Retina (tissue), 1 donor: ENCODE data around the gene RS1.

Experiments
- DNase-seq: peaks from one replicate; pipeline ENCODE4 v3.0.0-alpha.2; 2016

The RS1 gene

DNA sequence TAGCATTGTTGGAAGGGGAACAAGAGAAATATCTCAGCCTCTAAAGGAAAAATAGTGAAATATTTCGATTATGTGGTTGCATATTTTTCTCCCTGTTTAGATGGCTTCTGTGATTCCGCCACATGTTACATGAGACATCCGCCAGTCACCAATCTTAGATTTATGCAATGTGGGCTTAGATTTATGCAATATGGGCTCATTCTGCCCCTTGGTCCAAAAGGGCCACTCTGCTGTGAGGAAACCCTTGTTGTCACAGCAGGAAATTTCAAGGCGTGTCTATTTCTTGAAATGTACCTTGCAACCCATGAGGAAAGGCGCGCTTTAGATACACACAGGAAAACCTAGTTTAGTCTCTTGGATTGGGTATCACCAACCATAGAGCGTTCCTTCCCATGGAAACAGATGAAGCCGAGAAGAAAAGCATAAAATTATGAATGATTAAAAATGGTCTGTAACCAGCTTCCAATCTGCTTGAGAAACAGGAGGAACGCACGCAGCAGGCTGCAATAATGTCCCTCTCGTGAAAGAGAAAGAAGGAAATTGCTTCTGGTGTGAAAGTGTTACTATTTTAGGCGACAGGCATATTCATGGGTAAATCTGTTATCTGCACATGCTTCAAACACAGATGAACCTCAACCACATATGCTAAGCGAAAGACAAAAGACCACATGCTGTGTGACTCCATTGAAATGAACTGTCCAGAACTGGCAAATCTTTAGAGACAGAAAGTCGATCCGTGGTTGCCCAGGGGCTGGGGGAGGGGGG is 3.7 kb downstream of the RS1 start:
- DNase-seq = peak; percentile 40

DNA sequence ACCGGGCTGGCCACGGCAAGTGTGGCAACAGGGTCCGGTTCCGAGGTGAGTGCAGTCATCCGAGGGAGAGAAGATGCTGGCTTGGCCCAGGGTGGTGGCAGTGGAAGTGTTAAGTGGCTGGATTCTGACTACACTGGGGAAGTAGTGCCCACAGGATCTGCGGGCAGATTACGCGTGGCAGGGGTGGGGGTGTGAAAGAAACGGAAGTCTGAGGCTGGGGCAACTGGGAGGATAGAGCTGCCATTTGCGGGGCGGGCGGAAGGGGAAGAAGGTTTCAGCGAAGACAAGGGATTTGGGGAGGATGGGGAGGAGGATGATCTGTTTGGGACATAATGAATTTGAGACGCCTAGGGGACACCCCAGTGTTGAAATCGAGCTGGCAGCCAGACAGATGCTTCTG is 5.3 kb downstream of the RS1 start:
- DNase-seq = no peak

DNA sequence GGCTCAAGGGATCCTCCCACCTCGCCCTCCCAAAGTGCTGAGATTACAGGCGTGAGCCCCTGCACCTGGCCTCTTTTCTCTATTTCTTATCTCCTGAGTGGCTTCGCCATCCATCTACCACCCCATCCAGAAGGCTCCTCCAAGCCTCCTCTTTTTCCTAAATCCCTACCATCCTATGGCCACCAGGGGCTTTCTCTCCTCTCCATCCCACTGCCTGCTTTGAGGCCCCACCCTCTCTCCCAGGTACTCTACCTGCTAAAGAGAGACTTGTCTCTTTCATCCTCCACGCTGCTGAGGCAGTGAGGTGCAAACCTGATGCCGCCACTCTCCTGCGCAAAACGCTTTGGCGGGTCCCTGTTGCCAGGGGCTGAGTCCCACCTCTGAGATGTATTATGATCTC is 7.0 kb downstream of the RS1 start:
- no peak for DNase-seq

DNA sequence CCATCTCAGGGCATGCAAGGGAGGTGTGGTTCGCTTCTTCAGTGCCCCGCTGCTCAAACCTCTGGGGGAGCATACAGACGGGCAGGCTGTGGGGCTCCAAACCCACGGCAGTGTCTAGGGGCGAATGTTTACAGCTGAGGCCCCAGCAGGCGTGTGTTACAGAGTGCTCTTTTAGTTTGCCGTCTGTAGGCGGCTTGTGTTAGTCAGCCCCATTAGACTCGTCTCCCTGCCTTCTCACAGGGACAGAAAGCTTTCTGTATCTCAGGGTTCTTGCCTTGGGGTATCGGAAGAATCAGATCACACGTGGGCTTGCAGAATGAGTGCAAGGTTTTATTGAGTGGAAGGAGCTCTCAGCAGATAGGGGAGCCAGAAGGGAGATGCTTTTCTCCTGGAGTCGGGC is 10.6 kb downstream of the RS1 start:
- no peak for DNase-seq

DNA sequence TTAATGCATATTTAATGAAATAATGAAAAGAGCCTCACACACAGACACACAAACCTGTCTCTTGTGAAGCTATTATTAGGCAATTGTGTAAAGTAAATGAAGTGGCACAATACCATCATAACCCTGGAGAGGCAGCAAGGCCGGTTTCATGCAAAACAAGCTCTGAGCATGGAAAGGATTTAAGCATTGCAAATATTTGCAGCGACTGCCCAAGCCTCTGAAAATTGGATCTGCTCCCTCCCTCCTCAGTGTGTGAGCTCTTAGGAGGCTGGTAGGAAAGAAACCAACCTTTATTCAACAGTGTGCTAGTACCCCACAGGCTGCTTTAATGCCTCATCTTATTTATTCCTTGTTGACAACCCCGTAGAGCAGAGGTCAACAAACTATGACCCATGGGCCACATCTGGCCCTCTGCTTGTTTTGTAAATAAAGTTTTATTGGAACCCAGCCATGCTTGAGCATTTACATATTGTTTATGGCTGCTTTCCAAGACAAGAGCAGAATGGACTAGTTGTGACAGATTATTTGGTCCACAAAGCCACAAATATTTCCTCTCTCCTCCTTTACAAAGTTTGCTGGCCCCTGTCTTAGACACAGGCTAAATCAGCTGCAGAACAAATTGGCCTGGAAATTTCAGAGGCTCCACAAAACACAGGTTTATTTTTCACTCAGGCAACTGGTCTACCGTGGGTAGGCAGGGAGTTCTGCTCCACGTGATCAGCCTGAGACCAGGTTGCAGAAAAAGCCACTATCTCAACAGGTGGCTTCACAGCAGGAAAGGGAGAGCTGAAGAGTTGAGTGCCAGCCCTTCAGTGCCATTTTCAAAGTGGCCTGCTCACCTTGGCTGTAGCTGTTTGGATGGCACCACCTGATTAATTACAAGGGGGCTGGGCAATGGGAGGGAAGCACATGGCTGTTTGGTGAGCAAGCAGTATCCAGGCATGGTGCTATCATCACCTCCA is 16.8 kb downstream of the RS1 start:
- no peak for DNase-seq

DNA sequence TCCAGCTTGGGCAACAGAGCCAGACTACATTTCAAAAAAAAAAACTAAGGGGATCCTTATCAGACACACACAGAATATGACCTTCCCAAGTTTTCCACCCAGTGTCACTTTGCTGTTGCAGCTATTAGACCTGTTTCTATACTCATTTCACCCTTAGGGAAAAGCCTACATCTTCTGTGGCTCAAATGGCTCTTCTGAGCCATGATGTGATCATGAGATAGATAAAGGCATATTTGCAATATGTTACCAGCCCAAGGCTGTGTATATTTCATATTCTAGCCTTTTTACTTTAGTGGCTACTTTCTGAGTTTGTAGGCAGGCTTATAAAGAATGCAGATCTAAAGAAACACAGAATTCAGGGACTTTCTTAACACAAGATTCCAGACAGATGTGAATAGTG is 19.3 kb downstream of the RS1 start:
- no peak for DNase-seq

DNA sequence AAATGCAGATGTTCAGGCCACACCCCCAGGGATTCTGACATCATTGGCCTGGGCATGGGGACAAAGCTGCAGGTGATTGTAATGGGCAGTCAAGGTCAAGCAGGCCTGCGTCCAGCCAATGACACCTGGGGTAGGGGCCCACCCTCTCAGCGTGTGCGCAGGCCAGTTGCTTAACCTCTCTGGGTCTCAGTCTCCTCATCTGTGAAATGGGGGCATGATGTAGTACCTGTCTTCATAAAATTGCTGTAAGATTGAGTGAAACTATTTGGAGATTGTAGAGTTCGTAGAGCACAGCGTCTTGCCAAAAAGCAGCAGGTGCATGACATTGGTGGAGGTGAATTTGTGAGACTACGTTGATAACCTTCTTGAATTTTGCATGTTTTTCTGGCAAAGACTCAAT is 21.2 kb downstream of the RS1 start:
- no peak for DNase-seq

DNA sequence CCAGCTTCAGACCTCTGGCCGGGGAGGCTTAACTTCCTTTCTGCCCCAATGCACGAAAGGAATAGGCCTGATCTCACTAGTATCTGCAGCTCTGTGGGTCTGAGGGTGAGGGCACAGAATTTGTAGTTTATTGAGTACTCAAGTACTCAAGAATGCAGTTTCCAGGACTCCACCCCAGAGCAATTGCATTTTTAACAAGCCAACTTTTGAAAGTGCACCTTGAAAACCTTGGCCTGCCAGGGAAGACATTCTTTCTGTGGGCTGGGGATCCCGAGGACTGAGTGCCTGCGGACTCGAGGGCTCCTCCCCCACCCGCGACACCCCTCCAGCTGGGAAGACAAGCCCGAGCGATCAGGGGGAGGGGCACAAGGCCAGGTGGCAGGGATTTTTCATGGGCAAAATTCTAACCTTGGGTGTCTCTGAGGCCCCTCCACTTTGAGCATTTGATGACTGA is 22.4 kb downstream of the RS1 start:
- DNase-seq = peak; percentile 15

DNA sequence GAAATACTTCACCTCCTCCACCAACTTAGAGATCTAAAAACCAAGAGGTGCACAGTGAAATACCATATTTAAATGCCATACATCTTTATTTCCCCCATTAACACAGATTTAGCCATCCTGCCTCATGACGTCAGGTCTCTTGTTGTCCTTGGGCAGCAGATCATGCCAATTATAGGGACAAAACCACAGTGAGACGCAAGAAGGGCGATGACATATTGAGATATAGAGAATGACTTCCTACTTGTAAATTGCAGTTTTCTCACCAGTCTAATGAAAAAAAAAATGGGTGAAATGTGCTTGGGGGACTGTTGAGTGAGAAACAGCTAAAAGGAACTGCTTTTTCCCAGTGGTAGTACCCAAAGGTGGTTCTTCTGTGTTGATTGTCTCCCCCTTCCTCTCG is 24.3 kb downstream of the RS1 start:
- no peak for DNase-seq

DNA sequence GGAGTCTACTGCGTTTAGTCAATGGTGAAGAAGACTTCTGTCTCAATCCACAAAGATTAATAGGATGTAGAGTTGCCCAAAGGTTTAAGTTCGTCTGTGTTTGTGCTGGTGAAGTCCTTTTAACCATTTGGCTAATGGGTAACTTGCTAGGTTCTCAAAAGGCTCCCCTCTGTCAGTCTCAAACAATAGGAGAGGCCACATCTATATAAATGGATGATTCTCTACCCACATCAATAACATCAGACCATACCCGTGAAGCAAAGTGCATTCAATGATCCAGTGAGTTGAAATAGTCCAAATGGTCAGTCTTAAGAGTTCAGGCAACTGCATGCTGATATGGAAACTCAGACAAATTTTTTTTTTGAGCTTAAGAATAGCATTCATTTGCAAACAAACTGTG is 28.1 kb downstream of the RS1 start:
- DNase-seq = no peak

DNA sequence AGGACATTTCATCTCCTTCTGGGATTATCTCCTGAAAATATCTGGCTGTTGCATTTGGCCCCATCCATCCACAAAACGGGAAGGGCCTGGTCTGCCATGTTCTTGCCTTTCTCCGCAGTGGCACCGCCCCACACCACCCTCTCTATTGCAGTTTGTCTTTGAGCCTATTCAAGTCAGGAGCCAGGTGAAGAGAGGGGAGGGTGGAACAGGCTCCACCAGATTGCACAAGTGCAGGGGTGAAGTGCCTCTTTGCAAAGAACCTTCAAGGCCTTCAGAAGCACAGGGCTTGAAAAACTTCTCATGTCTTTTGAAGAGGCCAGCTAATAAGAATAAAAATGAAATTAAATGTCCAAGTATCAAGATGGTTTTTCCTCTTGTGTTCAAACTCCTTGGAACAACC is 28.7 kb downstream of the RS1 start:
- no peak for DNase-seq

DNA sequence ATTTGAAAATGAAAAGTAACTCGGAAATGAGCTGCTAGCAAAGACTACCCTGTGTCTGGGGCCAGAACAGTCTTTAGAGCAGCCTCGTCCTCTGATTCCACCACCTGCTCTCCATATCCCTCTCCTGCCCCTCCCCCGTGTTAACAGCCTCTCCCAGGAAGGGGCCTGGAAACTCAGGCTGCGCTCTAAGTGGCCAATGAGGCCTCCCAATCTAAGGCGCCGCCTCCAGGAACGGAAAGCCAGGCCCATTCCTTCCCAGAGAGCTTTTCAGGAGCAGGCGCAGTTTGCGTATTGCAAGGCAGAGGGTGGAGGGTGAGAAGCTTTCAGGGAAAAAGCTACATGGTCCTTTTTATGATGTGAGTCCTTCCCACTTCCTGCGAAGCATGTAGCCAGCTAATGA is 31.2 kb downstream of the RS1 start:
- DNase-seq = no peak

DNA sequence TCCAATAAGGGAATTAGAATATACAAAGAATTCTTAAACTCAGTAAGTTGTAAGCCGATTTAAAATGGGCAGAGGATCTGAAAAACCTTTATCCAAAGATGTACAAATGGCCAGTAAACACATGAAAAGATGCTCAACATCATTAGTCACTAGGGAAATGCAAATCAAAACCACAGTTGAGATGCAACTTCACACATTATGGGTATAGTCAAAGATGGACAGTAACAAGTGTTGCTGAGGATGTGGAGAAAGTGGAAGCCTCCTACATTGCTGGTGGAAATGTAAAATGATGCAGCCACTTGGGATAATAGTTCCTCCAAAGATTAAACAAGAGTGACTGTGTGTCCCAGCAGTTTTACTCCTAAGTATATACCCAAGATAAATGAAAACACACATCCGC is 32.6 kb downstream of the RS1 start:
- no peak for DNase-seq

DNA sequence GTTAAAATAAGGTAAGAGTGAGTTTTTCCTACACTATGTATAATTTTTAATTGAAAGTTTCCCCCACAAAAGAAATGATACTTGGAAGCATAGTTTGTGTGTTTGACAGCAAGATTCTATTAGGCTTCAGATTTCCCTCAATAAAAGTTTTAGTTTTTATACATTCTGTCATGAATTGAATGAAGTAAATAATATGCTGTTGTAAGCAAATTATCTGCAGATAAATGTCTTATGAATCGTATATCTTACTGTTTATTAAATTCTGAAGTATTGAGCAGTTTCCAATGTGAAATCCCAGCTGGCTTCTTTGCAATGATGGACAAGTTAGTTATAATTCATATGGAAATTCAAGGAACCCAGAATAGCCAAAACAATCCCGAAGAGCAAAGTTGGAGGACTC is 33.5 kb downstream of the RS1 start:
- DNase-seq = no peak

DNA sequence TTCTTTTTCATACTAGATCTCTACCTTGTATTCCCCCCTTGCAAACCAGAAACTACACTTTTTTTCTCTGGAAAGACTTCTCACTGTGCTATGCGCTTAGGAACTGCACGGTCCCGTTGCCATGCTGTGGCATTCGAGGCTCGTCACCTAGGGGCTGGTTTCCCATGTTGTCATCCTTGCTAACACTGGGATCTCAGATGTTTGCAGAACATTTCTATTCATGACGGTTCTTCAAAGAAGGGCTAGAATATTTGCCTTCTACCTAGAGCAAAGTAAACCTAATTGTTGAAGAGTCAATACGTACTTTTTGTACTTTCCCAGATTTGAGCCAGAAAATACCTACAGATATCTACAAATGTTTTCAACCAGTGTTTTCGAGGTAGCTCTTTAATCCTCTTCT is 41.0 kb downstream of the RS1 start:
- DNase-seq = no peak

DNA sequence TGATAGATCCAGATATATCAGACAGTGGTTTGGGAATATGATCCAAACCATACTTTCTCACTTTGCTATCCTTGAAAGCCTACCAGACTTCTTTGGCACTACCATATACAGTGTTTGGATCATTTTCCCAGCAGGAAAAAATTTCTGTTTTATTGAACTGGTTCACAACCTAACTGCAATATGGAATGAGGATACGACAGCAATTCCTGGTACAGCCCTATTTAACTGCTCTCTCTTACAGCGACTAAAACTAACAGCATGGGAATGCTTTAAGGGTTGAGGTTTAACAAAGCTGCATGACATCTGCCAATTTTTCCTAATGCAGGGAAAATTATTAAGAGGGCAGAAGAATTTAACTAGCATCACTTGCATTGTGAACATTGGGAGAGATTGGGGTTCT is 47.3 kb downstream of the RS1 start:
- DNase-seq = no peak

DNA sequence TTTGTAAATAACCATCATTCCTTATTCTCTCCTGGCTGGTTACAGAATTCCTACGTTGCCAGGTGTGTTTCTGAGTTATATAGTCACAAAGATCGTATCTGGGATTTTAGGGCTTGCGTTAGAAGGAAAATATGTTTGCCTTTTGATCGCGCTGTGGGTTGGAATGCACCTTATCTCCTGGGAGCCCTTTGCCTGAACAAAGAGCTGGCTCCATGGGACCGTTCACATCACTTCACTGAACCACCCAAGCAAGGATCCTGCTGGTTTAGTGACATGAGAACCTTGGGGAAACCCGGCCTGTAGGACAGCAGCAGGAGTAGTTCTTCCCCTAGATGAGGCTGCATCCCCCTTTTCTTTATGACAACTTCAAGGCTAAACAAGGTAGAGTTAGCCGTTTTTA is 51.6 kb downstream of the RS1 start:
- DNase-seq = no peak

DNA sequence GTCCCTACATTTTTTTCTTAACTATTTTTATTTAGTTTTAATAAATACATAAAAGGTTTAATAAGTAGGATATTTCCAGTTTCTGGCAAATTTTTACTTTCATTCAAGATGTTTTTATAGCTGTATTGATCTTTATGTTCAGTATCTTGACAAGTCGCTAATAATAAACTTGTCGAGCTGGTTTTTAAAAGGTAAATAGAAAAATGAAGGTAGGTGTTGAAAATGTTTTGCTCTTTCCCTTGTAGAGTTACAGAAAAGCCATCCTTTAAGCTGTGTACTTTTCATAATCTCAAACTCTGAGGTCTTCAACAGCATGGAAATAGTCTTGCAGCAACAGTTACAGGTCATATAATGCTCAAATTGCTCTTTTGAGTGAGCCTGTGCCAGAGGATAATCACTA is 52.6 kb downstream of the RS1 start:
- DNase-seq = no peak

DNA sequence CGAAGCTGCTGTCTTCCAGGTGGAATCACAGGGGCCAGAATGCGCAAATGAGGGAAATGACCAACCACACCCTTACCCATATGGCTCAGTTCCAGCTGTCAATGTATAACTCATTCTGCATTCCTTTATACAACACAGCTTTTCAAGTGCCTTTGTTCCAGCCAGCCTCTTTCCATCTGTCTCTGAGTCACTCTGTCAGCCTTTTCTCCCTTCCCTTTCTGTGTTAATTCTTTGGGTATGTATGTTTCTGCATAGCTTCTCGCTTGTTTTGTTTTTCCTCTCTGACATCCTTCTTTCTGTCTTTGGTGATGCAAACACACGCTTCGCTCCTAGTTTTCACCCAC is 54.5 kb downstream of the RS1 start:
- no peak for DNase-seq

DNA sequence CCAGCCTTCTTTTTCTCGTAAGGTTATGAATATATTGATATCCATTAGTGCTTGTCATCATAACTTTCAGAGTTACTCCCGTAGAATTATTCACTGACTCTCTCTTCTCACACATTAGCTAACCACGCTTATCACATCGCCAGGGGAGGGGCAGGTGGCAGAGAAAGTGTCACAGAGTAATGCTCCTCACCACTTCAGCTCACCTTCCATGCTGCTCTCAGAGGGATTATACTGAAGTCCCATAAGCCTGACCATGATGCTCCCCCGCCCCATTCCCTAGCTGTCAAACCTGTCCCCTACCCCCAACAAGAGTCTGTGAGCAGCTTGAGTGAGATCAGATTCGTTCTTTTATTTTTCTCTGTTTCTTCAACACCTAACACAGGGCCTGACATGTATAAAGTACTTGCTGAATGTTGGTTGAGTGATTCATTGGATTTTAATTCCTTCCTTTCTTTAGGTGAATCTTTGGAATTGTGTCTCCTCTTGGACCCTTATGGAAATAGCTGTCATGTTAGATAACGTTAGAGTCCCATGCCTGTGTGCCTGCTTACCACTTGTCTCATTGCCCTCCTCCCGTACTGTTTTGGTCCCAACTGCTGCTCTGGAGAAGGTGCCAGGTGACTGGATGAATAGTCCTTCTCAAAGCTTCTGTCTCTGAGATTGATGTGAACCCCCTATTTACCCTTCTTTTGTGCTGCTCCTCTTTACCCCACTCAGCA is 55.1 kb downstream of the RS1 start:
- no peak for DNase-seq

DNA sequence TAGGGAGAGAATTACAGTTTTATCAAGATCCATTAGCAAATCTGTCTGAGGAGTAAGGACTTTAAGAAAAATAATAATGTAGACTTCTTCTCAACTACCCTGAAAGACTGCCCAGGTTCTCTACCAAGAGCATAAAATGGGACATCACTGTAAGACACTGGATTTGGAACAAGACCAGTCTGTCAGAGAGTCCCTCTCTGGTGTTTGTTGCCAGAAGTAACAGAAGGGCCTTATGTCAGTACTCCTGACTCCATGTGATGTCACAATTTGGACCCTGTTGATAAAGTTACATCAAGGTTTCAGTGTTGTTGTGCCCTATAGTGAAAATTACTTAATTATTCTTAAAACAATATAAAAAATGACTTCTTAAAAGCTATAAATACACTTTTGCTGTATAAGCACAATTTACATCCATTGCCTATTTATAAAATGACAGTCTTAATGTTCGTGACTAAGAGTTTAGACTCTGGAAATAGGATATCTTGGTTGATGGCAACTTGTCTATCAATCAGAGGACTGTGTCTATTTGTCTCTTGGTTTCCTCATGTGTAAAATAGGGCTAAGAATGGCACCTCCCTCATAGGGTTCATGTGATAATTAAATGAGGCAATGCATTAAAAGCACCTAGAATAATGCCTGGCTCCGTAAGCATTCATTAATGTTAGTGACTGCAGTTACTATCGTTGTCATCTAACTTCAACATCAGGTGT is 57.8 kb downstream of the RS1 start:
- DNase-seq = no peak

DNA sequence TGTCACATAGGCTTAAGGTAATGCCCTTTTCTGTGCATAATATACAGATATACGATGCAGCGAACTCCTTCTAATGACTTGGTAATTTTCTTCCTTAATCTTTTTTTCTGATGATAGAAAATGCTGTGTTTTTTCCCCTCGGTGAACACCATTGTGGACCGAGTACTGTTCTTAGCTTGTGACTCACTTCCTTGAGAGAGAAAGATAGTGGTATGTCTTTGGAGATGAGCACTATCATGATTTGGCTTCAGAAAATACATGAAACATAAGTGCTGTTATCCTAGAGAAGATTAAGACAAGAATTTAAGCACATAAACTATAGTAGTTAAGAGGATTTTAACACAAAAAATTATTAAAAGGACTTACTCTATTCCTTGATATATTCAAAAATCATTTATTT is 63.9 kb downstream of the RS1 start:
- no peak for DNase-seq

DNA sequence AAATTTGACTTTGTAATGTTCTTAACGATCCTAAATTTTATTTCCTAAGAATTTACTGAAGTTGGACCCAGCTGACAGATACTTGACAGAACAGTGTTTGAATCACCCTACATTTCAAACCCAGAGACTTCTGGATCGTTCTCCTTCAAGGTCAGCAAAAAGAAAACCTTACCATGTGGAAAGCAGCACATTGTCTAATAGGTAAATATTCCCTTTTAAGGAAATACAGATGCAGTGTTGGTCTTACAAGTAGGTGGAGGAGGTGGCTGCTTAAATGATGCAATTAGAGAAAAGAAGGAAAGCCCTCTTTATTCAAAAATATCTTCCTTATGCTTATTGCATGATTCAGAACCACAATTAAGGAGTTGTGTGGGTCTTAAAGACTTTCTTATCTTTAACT is 73.5 kb downstream of the RS1 start:
- no peak for DNase-seq
